GM12864 (cell line): ENCODE results near the gene EGFR.

Experiments
- DNase-seq: peaks from one replicate; pipeline ENCODE4 v3.0.0-alpha.2; 2011; ENCODE audit warnings: low read depth
- H3K4me3 ChIP-seq: 2 replicates; pipeline ENCODE4 v1.5.1; 2011; ENCODE audit warnings: mild to moderate bottlenecking, low read depth, low read length, control low read depth
- CTCF ChIP-seq: IDR thresholded peaks from 2 replicates; pipeline ENCODE4 v1.5.1; 2011; ENCODE audit warnings: low read depth, mild to moderate bottlenecking, moderate library complexity, low read length, control low read depth, inconsistent platforms; ENCODE audit errors: missing control alignments

Gene EGFR

DNA sequence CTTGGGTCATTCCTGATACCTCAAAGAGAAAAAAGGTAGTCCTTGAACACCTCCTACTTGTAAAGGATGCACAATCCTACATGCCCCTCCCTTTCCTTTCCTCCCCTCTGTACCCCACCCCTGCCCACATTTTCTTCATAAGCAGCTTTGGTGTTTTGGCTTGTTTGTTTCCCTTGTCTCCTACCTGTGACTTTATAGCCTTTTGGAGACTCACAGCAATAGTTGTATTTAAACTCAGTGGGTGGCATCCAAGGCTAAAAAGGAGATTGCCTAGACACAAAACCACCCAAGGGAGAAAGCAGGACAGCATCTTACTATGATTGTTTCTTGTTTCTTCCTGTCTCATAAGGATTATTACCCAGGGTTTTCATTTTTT is 63.4 kb downstream of the EGFR start:
- no peak for DNase-seq
- no peak for TF ChIP-seq CTCF
- H3K4me3 ChIP-seq, result no peak overlapping the region

- no peak overlapping the region for H3K4me3 ChIP-seq
- no peak for DNase-seq
- TF ChIP-seq CTCF, result no peak
Measured at GRCh38 chr7:55083206-55083605, 64.4 kb downstream of the EGFR start.

GRCh38 chr7:55084307-55084706 is 65.5 kb downstream of the EGFR start:
- DNase-seq, result no peak
- no peak overlapping the region for H3K4me3 ChIP-seq
- TF ChIP-seq CTCF, result no peak

DNA sequence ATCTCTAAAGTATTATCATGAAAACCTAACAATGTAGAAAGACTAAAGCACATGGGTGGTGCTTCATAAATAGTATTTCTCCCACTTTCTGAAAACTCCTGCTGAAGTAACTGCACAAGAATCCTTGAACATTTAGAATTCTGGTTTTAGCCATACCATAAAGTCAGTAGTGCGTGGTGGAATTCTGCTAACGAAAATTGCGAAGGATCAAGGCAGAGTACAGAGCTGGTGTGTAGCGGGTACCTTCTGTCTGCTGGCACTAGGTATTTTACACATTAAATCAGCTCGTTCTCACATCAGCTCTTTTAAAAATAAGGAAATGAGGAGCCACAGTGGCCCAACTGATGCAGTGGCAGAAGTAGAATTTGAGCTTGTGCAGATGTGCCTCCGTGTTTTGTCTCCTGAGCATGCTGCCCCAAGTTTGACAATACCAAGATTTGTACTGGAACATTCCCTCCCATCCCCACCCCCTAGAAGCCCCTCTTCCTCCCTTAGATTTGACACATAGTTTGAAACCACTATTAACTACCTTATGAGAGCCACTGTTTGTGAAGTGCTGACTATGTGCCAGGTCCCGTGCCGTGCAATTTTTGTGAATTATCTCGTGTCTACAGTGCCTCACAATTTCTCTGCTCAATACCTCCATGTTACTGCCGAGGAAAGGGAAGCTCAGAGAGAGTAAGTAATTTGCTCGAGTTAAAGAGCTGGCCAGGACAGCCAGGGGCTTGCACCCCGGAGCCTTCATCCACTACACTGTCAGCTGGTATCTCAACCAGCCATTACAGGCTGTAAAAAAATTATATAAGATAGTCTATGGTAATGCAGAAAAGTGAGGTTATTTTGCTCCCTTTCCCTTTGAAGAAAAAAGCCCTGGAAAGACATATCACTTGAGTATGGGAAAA is 66.9 kb downstream of the EGFR start:
- no peak for DNase-seq
- no peak overlapping the region for H3K4me3 ChIP-seq
- TF ChIP-seq CTCF, result no peak

- no peak overlapping the region for H3K4me3 ChIP-seq
- TF ChIP-seq CTCF, result no peak
- no peak for DNase-seq
Measured at GRCh38 chr7:55086413-55087201, 67.8 kb downstream of the EGFR start.

- no peak for TF ChIP-seq CTCF
- no peak overlapping the region for H3K4me3 ChIP-seq
- no peak for DNase-seq
Measured at GRCh38 chr7:55087521-55087961, 68.7 kb downstream of the EGFR start.
